Measurements from ENCODE around the gene ARHGAP35.

Gene ARHGAP35

DNA sequence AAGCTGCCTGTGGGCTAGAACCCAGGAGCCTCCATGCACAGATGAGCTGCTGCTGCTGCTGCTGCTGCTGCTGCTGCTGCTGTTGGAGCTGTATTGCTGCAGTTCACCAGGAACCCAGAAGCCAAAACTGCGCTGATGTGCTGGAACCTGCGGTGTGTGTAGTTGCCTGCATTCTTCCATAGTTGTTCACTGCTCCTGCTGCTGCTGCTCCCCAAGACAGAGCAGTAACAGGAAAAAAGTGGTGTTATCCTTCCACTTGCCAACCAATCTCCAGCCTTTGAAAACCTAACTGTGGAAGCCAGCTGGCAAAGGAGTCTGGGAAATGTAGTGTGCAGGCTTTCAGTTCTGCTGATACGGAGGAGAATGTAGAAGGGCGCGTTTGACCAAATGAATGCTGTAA lies 37.9 kb downstream of the ARHGAP35 start:
- Histone ChIP-seq H3K27ac (ENCODE audit: low read depth, low read length) (no peak overlapping the region), H3K9me3 (ENCODE audit: insufficient read depth, low read depth, low read length) (no peaks in the 10 kb centered on the region), H2BK120ac (ENCODE audit: insufficient read depth, low read length, poor library complexity) (no peak overlapping the region), H3K23ac (ENCODE audit: low read length) (no peak overlapping the region), H3K4me3 (ENCODE audit: low read depth, low read length) (no peak overlapping the region), H3K18ac (ENCODE audit: low read length) (no peak overlapping the region), H4K91ac (ENCODE audit: low read depth, low read length) (no peak overlapping the region), H2AK5ac (ENCODE audit: low read length) (no peak overlapping the region), H3K27me3 (ENCODE audit: insufficient read depth, low read length) (no peaks in the 10 kb centered on the region), H3K14ac (ENCODE audit: low read length) (no peak overlapping the region), H4K8ac (ENCODE audit: low read depth, low read length) (no peak overlapping the region), H3K36me3 (ENCODE audit: control insufficient read depth in 1 of 2, insufficient read depth in 2 of 2, low read length in 2 of 2) (no peaks in the 10 kb centered on the region), H3K9ac (ENCODE audit: low read length) (no peak overlapping the region), H3K4ac (ENCODE audit: low read depth, low read length) (no peak overlapping the region), H4K12ac (ENCODE audit: low read depth, low read length) (no peak overlapping the region), H3K79me2 (ENCODE audit: control insufficient read depth, insufficient read depth, low read length, poor library complexity) (no peaks in the 10 kb centered on the region), H2AFZ (ENCODE audit: insufficient read depth, low read length, poor library complexity) (no peak overlapping the region), H3K4me1 (ENCODE audit: control insufficient read depth in 1 of 2, insufficient read depth in 2 of 2, low read length in 2 of 2) (peaks cover 9 to 18% of the 10 kb centered on the region in 2 experiments), H2BK12ac (ENCODE audit: low read length) (no peak overlapping the region), H2BK5ac (ENCODE audit: low read depth, low read length, poor library complexity) (no peak overlapping the region), H3K79me1 (ENCODE audit: low read length) (no peaks in the 10 kb centered on the region), H3K4me2 (ENCODE audit: low read length) (no peak overlapping the region)
- no peak for DNase-seq
- WGBS (ENCODE audit: extremely low coverage, insufficient coverage, insufficient read length): no CpG with 5 or more reads among the region's 5 CpGs

DNA sequence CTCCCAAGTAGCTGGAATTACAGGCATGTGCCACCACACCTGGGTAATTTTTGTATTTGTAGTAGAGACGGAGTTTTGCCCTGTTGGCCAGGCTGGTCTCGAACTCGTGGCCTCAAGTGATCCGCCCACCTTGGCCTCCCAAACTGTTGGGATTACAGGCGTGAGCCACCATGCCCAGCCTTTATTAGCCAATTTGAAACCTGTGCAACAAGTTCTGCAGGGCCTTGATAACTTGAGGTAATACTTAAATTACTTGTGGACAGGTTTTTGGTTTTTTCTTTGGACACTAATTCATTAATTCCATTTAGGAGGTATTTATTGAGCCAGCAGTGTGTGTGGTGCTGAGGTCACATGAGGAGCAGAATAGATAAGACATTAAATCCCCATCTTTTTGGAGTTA lies 39.5 kb downstream of the ARHGAP35 start:
- H3K4me3 ChIP-seq (ENCODE audit: low read depth, low read length): no peak overlapping the region
- no peak overlapping the region for H3K27ac ChIP-seq (ENCODE audit: low read depth, low read length)
- no peak overlapping the region for H3K14ac ChIP-seq (ENCODE audit: low read length)
- no peak overlapping the region for H3K4ac ChIP-seq (ENCODE audit: low read depth, low read length)
- peaks cover 2% of the 10 kb centered on the region for H3K79me2 ChIP-seq (ENCODE audit: control insufficient read depth, insufficient read depth, low read length, poor library complexity)
- no peak overlapping the region for H3K18ac ChIP-seq (ENCODE audit: low read length)
- no peaks in the 10 kb centered on the region for H3K27me3 ChIP-seq (ENCODE audit: insufficient read depth, low read length)
- H3K9me3 ChIP-seq (ENCODE audit: insufficient read depth, low read depth, low read length): no peaks in the 10 kb centered on the region
- no peak overlapping the region for H2AK5ac ChIP-seq (ENCODE audit: low read length)
- H2BK12ac ChIP-seq (ENCODE audit: low read length): no peak overlapping the region
- no peak overlapping the region for H3K4me2 ChIP-seq (ENCODE audit: low read length)
- no peaks in the 10 kb centered on the region for H3K36me3 ChIP-seq (ENCODE audit: control insufficient read depth in 1 of 2, insufficient read depth in 2 of 2, low read length in 2 of 2)
- no peak overlapping the region for H4K8ac ChIP-seq (ENCODE audit: low read depth, low read length)
- WGBS (ENCODE audit: extremely low coverage, insufficient coverage, insufficient read length): no CpG with 5 or more reads among the region's 5 CpGs
- no peak overlapping the region for H2BK5ac ChIP-seq (ENCODE audit: low read depth, low read length, poor library complexity)
- peaks cover 7% of the 10 kb centered on the region for H3K79me1 ChIP-seq (ENCODE audit: low read length)
- H3K23ac ChIP-seq (ENCODE audit: low read length): no peak overlapping the region
- H3K4me1 ChIP-seq (ENCODE audit: control insufficient read depth in 1 of 2, insufficient read depth in 2 of 2, low read length in 2 of 2): peaks cover 18 to 28% of the 10 kb centered on the region in 2 experiments
- no peak overlapping the region for H2AFZ ChIP-seq (ENCODE audit: insufficient read depth, low read length, poor library complexity)
- no peak overlapping the region for H4K91ac ChIP-seq (ENCODE audit: low read depth, low read length)
- no peak overlapping the region for H3K9ac ChIP-seq (ENCODE audit: low read length)
- H2BK120ac ChIP-seq (ENCODE audit: insufficient read depth, low read length, poor library complexity): no peak overlapping the region
- peak in 1 of 2 donors; percentile 35 for DNase-seq
- no peak overlapping the region for H4K12ac ChIP-seq (ENCODE audit: low read depth, low read length)

DNA sequence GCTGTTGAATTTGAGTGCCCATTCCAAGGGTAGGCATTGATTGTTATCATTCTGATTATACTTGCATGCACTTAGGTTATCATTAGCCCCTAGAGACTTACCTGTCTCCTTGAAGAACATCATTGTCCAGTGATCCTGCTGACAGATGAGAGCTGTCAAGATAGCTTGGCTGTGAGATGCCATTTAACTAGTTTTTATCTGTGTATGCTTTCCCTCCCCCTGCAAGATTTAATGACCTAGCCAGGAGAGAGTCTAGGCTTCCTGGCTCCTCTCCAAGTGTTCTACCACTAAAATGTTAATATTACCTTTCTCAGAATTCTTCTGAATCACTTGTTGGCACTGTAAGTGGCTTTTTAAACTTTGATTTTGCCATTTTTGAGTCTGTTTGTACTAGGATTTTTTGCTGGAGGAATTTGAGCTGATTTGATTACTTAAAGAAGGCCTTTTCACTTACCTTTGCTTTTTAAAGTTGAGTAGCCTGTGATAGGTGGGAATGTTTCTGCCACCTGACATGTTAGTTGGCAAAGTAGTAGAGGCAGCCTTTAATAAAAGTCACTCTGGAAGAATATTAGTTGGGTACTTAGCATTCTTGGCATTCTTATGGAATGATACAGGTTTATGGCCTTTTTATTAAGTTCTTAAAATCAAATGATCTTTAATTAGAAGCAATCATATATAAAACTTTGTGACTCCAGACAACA lies 41.1 kb downstream of the ARHGAP35 start:
- Histone ChIP-seq H3K18ac (ENCODE audit: low read length) (no peak overlapping the region), H3K27ac (ENCODE audit: low read depth, low read length) (peak overlapping the region; percentile 51), H4K8ac (ENCODE audit: low read depth, low read length) (no peak overlapping the region), H3K36me3 (ENCODE audit: control insufficient read depth in 1 of 2, insufficient read depth in 2 of 2, low read length in 2 of 2) (no peaks in the 10 kb centered on the region), H3K9ac (ENCODE audit: low read length) (no peak overlapping the region), H2AK5ac (ENCODE audit: low read length) (no peak overlapping the region), H3K79me2 (ENCODE audit: control insufficient read depth, insufficient read depth, low read length, poor library complexity) (peaks cover 2% of the 10 kb centered on the region), H2BK120ac (ENCODE audit: insufficient read depth, low read length, poor library complexity) (no peak overlapping the region), H2AFZ (ENCODE audit: insufficient read depth, low read length, poor library complexity) (no peak overlapping the region), H3K4ac (ENCODE audit: low read depth, low read length) (no peak overlapping the region), H3K79me1 (ENCODE audit: low read length) (peaks cover 7% of the 10 kb centered on the region), H3K4me3 (ENCODE audit: low read depth, low read length) (no peak overlapping the region), H3K14ac (ENCODE audit: low read length) (no peak overlapping the region), H4K91ac (ENCODE audit: low read depth, low read length) (no peak overlapping the region), H3K4me2 (ENCODE audit: low read length) (peak overlapping the region; percentile 56), H3K9me3 (ENCODE audit: insufficient read depth, low read depth, low read length) (no peaks in the 10 kb centered on the region), H3K27me3 (ENCODE audit: insufficient read depth, low read length) (no peaks in the 10 kb centered on the region), H3K4me1 (ENCODE audit: control insufficient read depth in 1 of 2, insufficient read depth in 2 of 2, low read length in 2 of 2) (peaks cover 18 to 28% of the 10 kb centered on the region in 2 experiments), H2BK5ac (ENCODE audit: low read depth, low read length, poor library complexity) (no peak overlapping the region), H3K23ac (ENCODE audit: low read length) (no peak overlapping the region), H4K12ac (ENCODE audit: low read depth, low read length) (no peak overlapping the region), H2BK12ac (ENCODE audit: low read length) (no peak overlapping the region)
- peak in 1 of 2 donors; percentile 15 for DNase-seq

- Histone ChIP-seq H3K18ac (ENCODE audit: low read length) (no peak overlapping the region), H3K79me2 (ENCODE audit: control insufficient read depth, insufficient read depth, low read length, poor library complexity) (peaks cover 2% of the 10 kb centered on the region), H3K4me3 (ENCODE audit: low read depth, low read length) (no peak overlapping the region), H3K79me1 (ENCODE audit: low read length) (peaks cover 7% of the 10 kb centered on the region), H3K4me1 (ENCODE audit: control insufficient read depth in 1 of 2, insufficient read depth in 2 of 2, low read length in 2 of 2) (peaks cover 18 to 28% of the 10 kb centered on the region in 2 experiments), H3K4ac (ENCODE audit: low read depth, low read length) (no peak overlapping the region), H2BK5ac (ENCODE audit: low read depth, low read length, poor library complexity) (no peak overlapping the region), H3K23ac (ENCODE audit: low read length) (no peak overlapping the region), H2AFZ (ENCODE audit: insufficient read depth, low read length, poor library complexity) (no peak overlapping the region), H4K12ac (ENCODE audit: low read depth, low read length) (no peak overlapping the region), H3K9ac (ENCODE audit: low read length) (no peak overlapping the region), H2BK12ac (ENCODE audit: low read length) (no peak overlapping the region), H3K27ac (ENCODE audit: low read depth, low read length) (peak overlapping the region; percentile 51), H3K27me3 (ENCODE audit: insufficient read depth, low read length) (no peaks in the 10 kb centered on the region), H3K36me3 (ENCODE audit: control insufficient read depth in 1 of 2, insufficient read depth in 2 of 2, low read length in 2 of 2) (no peaks in the 10 kb centered on the region), H3K14ac (ENCODE audit: low read length) (no peak overlapping the region), H2BK120ac (ENCODE audit: insufficient read depth, low read length, poor library complexity) (no peak overlapping the region), H3K9me3 (ENCODE audit: insufficient read depth, low read depth, low read length) (no peaks in the 10 kb centered on the region), H3K4me2 (ENCODE audit: low read length) (peak overlapping the region; percentile 56), H4K8ac (ENCODE audit: low read depth, low read length) (no peak overlapping the region), H2AK5ac (ENCODE audit: low read length) (no peak overlapping the region), H4K91ac (ENCODE audit: low read depth, low read length) (no peak overlapping the region)
- WGBS (ENCODE audit: extremely low coverage, insufficient coverage, insufficient read length): no CpG with 5 or more reads among the region's 4 CpGs
- peak; percentile 75 to 84 for DNase-seq
These were observed 41.6 kb downstream of the ARHGAP35 start for GRCh38 chr19:46902402-46902766.

Measured in trophoblast cell (in vitro differentiated cells and primary cell).